Fibroblast of lung (primary cell): Measurements from ENCODE around the gene ATP5F1C.

ENCODE experiments used
- EZH2 ChIP-seq: IDR thresholded peaks from 2 replicates; pipeline ENCODE4 v1.5.1; 2012; ENCODE audit warnings: low read length, control low read depth, mild to moderate bottlenecking; ENCODE audit errors: missing control alignments
- TF ChIP-seq, protein P1 (sequence below), 2 donors: IDR thresholded peaks in 1 of 2; conservative IDR thresholded peaks in 1 of 2; 1 replicate in 1 of 2; 2 replicates in 1 of 2; pipeline ENCODE4 v1.5.1; 2011 to 2012; ENCODE audit warnings: low read length in 2 of 2, control low read depth in 1 of 2, inconsistent platforms in 1 of 2, low read depth in 1 of 2, mild to moderate bottlenecking in 1 of 2

DNA sequence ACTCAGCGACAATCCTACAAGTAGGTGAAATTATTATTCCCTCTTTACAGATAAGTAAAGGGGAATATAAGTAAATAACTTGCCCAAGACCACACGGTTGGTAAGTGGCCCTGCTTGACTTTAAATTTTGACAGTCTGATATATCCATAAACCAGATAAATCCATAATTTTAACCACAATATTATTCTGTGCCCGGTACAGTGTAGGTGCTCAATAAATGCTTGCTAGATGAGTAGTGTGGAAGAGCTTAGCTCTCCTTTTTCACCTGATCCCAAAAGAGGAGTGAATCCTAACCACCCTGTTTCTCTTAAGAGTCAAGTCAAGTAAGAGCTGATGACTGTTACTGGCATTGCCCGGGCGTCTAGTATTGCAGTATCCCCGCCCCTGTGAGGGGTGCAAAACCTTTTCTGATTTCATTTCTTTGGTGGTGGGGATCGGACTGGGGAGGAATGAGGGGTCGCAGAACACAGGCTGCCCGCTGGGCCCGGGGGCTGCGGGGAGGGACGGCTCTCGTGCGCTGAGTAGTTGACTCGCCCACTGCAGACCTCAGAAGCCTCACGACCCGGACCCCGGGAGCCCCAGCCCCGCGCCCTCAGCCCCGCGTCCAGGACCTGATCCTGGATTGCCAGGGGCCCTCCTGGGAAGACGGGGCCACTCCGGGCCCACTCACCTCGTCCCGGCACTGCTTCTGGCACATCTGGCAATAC is 674 bp upstream of the ATP5F1C start:
- TF ChIP-seq, protein P1, sequence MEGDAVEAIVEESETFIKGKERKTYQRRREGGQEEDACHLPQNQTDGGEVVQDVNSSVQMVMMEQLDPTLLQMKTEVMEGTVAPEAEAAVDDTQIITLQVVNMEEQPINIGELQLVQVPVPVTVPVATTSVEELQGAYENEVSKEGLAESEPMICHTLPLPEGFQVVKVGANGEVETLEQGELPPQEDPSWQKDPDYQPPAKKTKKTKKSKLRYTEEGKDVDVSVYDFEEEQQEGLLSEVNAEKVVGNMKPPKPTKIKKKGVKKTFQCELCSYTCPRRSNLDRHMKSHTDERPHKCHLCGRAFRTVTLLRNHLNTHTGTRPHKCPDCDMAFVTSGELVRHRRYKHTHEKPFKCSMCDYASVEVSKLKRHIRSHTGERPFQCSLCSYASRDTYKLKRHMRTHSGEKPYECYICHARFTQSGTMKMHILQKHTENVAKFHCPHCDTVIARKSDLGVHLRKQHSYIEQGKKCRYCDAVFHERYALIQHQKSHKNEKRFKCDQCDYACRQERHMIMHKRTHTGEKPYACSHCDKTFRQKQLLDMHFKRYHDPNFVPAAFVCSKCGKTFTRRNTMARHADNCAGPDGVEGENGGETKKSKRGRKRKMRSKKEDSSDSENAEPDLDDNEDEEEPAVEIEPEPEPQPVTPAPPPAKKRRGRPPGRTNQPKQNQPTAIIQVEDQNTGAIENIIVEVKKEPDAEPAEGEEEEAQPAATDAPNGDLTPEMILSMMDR (conservative IDR thresholded peaks at IDR 0.05 in 1 of 2, IDR thresholded peaks at IDR 0.05 in 1 of 2; ENCODE audit: low read depth in 1 of 2, low read length in 2 of 2) = no peak
- TF ChIP-seq EZH2 = no peak
